GM12872 (cell line): ENCODE results near the gene FAM13C.

Source experiments
- CTCF ChIP-seq: IDR thresholded peaks from 3 replicates; pipeline ENCODE4 v1.5.1; 2011; ENCODE audit warnings: low read depth, mild to moderate bottlenecking, low read length, moderate library complexity; ENCODE audit not compliant: insufficient read depth

Gene FAM13C

DNA sequence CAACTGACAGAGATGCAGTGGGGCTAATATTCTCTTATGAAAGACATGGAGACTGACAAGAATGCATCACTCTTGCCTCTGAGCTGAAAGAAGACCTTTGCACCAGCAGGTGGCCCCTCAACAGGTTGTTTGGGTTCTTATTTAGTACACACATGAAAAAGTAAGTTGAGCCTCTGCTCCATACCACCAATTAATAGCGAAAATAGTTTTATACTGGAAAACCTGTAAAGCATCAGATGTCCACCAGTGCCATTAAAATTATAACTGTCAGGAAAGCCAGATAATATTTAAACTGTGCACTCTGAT lies 26.3 kb upstream of the FAM13C start:
- no peak for TF ChIP-seq CTCF

- TF ChIP-seq CTCF = no peak
Observed at GRCh38 chr10:59387951-59388670, 25.8 kb upstream of the FAM13C start.

DNA sequence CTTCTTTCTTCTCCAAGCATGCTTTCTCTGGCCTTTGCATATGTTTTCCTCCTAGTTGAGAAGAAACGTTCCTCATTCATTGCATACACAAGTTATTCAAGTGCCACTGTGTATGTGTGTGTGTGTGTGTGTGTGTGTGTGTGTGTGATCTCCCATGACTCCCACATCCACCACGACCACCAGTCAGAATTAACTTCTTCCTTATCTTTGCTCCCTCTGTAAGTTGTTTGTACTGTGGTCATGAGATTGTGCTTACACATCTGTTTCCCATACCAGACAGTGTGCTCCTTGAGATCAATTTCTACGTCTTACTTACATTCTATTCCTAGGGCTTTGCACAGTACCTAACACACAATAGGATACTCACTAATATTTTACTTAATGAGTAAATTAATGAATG lies 22.4 kb upstream of the FAM13C start:
- TF ChIP-seq CTCF = no peak

GRCh38 chr10:59383908-59384307 lies 21.6 kb upstream of the FAM13C start:
- TF ChIP-seq CTCF = no peak

- TF ChIP-seq CTCF = no peak
Observed at GRCh38 chr10:59383436-59383835, 21.1 kb upstream of the FAM13C start.

GRCh38 chr10:59382831-59383295 lies 20.5 kb upstream of the FAM13C start:
- TF ChIP-seq CTCF = no peak

- TF ChIP-seq CTCF = no peak
Observed at GRCh38 chr10:59381687-59382086, 19.3 kb upstream of the FAM13C start.
